Muscle layer of duodenum (tissue), 2 donors: ENCODE data around the gene LSM3.

Source experiments
- H3K27ac ChIP-seq: one replicate; pipeline ENCODE4 v1.7.0; 2013; ENCODE audit warnings: mild to moderate bottlenecking, low read length
- H3K27me3 ChIP-seq: one replicate; pipeline ENCODE4 v1.7.0; 2013; ENCODE audit warnings: low read depth, mild to moderate bottlenecking, control low read depth, low read length
- H3K36me3 ChIP-seq, 2 donors: one replicate each; pipeline ENCODE4 v1.7.0; 2013; ENCODE audit warnings: low read length in 2 of 2, control low read depth in 1 of 2, mild to moderate bottlenecking in 1 of 2; ENCODE audit not compliant: insufficient read depth in 2 of 2, control insufficient read depth in 1 of 2
- H3K4me1 ChIP-seq, 2 donors: one replicate each; pipeline ENCODE4 v1.7.0; 2013; ENCODE audit warnings: low read length in 2 of 2, mild to moderate bottlenecking in 2 of 2, control low read depth in 1 of 2, moderate library complexity in 1 of 2; ENCODE audit not compliant: insufficient read depth in 2 of 2, control insufficient read depth in 1 of 2
- H3K4me3 ChIP-seq, 2 donors: one replicate each; pipeline ENCODE4 v1.7.0; 2013; ENCODE audit warnings: low read length in 2 of 2, low read depth in 1 of 2, mild to moderate bottlenecking in 1 of 2
- H3K9me3 ChIP-seq, 2 donors: one replicate each; pipeline ENCODE4 v1.7.0; 2013; ENCODE audit warnings: low read length in 2 of 2, control low read depth in 1 of 2, mild to moderate bottlenecking in 1 of 2; ENCODE audit not compliant: control insufficient read depth in 1 of 2
- donor health status: healthy.

The LSM3 gene

DNA sequence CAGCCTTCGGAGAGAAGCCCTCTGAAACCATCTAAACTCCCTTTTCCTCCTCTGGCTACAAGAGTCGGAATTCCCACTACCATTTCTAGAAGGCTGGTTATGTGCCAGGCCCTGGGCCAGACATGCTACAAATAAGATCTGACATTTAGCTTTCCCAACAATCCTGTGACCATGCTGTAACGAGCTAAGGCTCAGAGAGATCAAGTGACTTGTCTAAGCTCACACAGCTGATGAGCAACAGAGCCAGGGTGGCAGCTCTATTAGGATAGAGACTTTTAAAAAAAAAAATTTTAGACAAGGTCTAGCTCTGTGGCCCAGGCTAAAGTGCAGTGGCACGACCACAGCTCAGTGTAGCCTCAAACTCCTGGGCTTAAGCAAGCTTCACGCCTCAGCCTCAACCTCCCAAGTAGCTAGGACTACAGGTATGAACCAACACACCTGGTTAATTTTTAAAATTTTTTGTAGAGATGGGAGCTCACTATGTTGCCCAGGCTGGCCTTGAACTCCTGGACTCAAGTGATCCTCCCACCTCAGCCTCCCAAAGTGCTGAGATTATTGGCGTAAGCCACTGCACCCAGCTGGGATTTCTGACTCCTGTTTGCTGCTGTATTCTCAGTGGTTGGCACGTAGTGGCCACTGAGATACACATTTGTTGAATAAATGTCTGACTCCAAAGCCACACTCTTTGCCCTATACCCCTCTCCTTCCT is 34.6 kb downstream of the LSM3 start:
- H3K27me3 ChIP-seq: no peaks in the 10 kb centered on the region
- H3K9me3 ChIP-seq: no peaks in the 10 kb centered on the region
- H3K36me3 ChIP-seq: no peaks in the 10 kb centered on the region
- H3K4me1 ChIP-seq: peaks cover 0 to 7% of the 10 kb centered on the region in 2 donors
- no peak overlapping the region for H3K27ac ChIP-seq
- no peak overlapping the region for H3K4me3 ChIP-seq

DNA sequence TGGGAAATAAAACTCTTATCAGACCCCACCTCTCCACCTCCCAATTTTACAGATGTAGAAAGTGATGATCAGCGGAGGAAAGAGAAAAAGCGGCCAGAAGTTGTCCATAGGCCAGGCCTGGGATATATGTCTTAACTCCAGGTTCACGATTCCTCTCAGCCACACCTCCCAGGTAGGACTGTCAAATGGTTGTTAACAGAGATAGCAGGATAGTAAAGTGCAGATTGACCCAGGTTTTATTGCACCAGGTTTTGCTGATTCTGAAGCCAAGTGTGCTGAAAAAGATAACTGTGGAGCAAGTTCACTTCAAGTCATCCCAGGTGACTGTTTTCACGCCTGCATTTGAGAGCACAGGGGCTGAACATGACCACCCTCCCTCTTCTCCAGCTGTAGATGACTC is 36.1 kb downstream of the LSM3 start:
- Histone ChIP-seq H3K4me3 (no peak overlapping the region), H3K9me3 (no peaks in the 10 kb centered on the region), H3K27me3 (no peaks in the 10 kb centered on the region), H3K36me3 (no peaks in the 10 kb centered on the region), H3K27ac (no peak overlapping the region), H3K4me1 (peaks cover 0 to 7% of the 10 kb centered on the region in 2 donors)

DNA sequence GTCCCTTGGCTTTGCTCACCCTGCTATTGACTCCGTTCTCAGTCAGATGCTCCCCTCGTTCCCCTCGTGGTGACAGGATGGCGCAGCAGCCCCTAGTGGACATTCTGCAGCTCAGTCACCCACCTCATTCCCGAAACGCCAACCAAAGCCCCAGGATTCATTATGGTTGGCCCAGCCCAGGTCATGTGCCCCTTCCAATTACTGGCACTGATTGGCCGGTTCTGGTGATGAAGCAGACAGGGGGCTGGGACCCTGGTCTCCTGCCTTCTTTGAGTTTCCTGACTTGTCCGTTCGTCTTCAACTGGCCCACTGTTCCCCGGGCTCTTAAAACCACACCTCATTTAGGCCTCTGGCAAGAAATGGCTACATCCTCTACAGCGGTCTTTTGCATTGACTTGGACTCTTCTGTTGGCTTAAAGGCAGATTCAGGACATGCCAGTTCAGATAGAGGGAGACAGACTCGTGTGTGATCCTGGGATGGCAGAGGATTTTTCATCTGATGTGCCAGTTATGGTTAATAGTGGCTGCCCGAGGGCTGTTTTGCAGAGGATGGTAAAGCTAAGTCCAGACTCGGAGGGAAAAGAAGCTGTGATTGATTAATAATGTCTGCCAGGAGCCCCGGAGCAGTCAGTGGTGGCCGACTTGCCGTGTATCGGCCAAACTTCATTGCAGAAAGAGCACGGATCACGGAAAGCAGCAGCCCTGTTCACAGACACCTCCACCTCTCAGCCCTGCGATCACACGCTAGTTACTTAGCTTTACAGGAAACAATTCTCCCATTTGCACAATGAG is 37.8 kb downstream of the LSM3 start:
- peaks cover 0 to 3% of the 10 kb centered on the region in 2 donors for H3K4me1 ChIP-seq
- H3K27me3 ChIP-seq: no peaks in the 10 kb centered on the region
- peak overlapping the region; percentile 63 for H3K27ac ChIP-seq
- H3K4me3 ChIP-seq: peak overlapping the region; percentile 30 to 72
- H3K36me3 ChIP-seq: no peaks in the 10 kb centered on the region
- H3K9me3 ChIP-seq: peaks cover 0 to 7% of the 10 kb centered on the region in 2 donors

DNA sequence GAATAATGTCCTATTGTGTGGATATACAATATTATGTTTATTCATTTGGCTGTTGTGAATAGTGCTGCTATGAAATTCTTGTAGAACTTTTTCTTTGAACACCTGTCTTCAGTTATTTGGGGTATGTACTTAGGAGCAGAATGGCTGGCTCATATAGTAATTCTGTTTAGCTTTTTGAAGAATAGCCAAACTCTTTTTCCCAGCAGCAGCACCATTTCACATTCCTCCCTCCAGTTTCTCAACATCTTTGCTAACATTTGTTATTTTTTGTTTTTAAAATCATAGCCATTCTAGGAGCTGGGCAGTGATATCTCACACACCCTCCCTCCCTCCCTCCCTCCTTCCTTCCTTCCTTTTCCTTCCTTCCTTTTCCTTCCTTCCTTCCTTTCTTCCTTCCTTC is 39.7 kb downstream of the LSM3 start:
- Histone ChIP-seq H3K9me3 (peaks cover 0 to 13% of the 10 kb centered on the region in 2 donors), H3K27me3 (no peaks in the 10 kb centered on the region), H3K4me1 (peaks cover 0 to 3% of the 10 kb centered on the region in 2 donors), H3K4me3 (no peak overlapping the region), H3K27ac (no peak overlapping the region), H3K36me3 (no peaks in the 10 kb centered on the region)

DNA sequence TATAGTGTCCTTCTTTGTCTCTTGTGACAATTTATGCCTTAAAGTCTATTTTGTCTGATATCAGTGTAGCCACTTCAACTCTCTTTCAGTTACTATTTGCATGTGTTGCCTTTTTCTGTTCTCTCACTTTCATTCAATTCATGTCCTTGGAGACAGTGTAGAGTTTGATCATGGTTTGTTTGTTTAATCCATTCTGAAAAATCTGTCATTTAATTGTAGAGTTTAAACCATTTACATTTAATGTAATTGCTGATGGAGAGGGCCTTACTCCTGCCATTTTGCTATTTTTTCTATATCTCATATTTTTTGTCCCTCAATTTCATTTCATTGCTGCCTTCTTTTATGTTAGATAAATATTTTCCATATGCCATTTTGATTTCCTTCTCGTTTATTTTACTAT is 42.3 kb downstream of the LSM3 start:
- Histone ChIP-seq H3K9me3 (peaks cover 0 to 13% of the 10 kb centered on the region in 2 donors), H3K36me3 (no peaks in the 10 kb centered on the region), H3K27me3 (no peaks in the 10 kb centered on the region), H3K4me3 (no peak overlapping the region), H3K27ac (no peak overlapping the region), H3K4me1 (peaks cover 0 to 3% of the 10 kb centered on the region in 2 donors)

DNA sequence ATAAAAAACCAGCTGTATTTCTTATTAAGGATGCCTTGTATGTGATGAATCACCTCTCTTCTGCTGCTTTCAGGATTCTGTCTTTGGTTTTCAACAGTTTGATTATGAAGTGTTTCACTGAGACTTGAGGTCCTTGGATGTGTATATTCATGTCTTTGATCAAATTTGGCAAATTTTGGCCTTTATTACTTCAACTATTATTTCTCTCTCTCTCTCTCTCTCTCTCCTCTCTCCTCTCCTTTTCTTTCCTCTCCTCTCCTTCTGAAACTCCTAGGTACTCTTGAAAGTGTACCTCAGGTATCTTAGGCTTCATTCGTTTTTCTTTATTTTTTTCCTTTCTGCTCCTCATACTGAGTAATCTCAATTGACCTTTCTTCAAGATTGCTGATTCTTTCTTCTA is 43.3 kb downstream of the LSM3 start:
- Histone ChIP-seq H3K36me3 (no peaks in the 10 kb centered on the region), H3K27ac (no peak overlapping the region), H3K4me1 (no peaks in the 10 kb centered on the region), H3K4me3 (no peak overlapping the region), H3K9me3 (peaks cover 0 to 13% of the 10 kb centered on the region in 2 donors), H3K27me3 (no peaks in the 10 kb centered on the region)

DNA sequence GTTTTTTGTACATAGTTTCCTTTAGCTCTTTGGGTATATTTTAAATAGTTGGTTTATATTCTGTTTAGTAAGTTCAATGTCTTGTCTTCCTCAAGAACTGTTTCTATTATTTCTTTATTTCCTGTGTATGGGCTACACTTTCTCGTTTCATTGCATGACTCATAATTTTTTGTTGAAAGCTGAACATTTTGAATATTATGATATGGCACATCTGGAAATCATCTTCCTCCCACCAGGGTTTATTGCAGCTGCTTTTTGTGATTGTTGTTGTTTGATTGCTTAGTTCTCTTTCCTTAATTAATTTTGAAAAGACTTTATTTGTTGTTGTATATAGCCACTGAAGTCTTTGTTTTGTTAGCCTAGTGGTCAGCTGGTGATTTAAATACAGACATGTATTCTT is 43.8 kb downstream of the LSM3 start:
- H3K27me3 ChIP-seq: no peaks in the 10 kb centered on the region
- H3K27ac ChIP-seq: no peak overlapping the region

DNA sequence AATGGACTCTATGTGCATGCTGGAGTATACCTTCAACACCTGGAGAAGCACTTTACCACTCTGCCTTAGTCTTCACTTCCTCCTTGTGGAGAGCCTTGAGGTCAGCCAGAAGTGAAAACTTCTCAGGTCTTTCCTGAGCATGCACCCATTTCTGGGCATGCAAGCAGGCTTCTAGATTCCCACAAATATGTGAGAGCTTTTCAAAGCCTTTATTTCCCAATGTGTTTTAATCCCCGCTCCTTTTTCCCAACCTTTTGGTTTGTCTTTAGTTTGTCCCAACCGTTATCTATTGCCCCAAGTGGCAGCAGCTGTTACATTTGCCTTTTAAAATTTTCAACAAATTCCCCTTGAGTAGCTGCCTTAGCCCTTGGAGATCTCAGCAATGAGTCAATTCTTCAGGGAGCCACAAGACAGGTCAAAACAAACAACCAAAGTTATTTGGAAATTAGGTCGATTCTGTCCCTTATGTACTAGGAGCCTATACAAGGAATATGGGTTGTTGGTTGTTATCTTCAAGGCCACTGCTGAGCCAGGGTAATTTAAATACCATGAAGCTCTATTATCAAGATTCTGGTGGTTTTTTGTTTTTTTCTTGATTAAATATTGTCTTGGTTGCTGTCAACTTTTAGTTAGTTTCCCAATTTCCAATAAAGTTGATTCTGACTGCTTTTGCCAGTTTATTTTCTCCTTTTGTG is 44.4 kb downstream of the LSM3 start:
- no peak overlapping the region for H3K4me3 ChIP-seq
- no peaks in the 10 kb centered on the region for H3K27me3 ChIP-seq
- no peak overlapping the region for H3K27ac ChIP-seq
- peaks cover 0 to 13% of the 10 kb centered on the region in 2 donors for H3K9me3 ChIP-seq
- H3K36me3 ChIP-seq: no peaks in the 10 kb centered on the region
- H3K4me1 ChIP-seq: no peaks in the 10 kb centered on the region

More for the DNA sequence above, 43.8 kb downstream of the LSM3 start:
- H3K4me3 ChIP-seq: no peak overlapping the region
- H3K36me3 ChIP-seq: no peaks in the 10 kb centered on the region
- H3K9me3 ChIP-seq: peaks cover 0 to 13% of the 10 kb centered on the region in 2 donors
- no peaks in the 10 kb centered on the region for H3K4me1 ChIP-seq

DNA sequence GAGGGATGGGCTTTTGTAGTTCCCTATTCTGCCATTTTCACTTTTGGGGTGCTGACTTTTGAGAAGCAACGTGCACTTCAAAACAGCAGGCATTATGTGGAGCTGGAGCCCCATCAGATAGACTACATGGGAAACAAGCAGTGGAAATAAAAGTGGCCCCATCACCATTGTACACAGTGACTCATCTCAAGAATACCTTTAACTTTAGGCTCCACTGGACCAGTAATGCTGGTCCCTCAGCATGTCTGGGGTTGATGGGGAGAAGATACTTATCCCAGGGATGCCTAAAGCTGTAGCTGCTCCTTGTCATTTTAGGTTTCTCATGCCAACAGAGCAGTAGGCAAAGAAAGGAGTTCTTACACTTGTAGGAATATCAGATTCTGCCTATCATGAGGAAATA is 45.0 kb downstream of the LSM3 start:
- no peaks in the 10 kb centered on the region for H3K4me1 ChIP-seq
- no peaks in the 10 kb centered on the region for H3K36me3 ChIP-seq
- peaks cover 0 to 13% of the 10 kb centered on the region in 2 donors for H3K9me3 ChIP-seq
- no peaks in the 10 kb centered on the region for H3K27me3 ChIP-seq
- H3K4me3 ChIP-seq: no peak overlapping the region
- no peak overlapping the region for H3K27ac ChIP-seq

DNA sequence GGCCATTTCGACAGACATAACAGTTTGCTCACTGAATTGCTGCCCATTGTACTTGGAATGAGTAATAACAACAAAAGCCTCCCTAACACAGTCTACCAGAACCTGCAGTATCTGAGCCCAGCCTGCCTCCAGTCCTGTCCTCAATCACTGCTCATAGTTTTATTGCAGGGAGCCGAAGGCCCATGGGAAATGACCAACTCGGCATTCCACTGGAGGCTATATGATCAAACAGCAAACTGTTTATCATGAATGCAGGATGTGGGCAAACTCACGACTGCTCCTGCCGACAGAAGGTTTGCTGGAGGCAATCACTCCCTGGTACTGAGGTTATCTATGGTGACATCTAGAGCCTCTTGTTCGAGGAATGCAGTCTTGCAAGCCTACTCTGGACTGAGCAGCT is 46.3 kb downstream of the LSM3 start:
- Histone ChIP-seq H3K4me1 (no peaks in the 10 kb centered on the region), H3K27me3 (no peaks in the 10 kb centered on the region), H3K36me3 (no peaks in the 10 kb centered on the region), H3K4me3 (no peak overlapping the region), H3K27ac (no peak overlapping the region), H3K9me3 (peaks cover 0 to 13% of the 10 kb centered on the region in 2 donors)

DNA sequence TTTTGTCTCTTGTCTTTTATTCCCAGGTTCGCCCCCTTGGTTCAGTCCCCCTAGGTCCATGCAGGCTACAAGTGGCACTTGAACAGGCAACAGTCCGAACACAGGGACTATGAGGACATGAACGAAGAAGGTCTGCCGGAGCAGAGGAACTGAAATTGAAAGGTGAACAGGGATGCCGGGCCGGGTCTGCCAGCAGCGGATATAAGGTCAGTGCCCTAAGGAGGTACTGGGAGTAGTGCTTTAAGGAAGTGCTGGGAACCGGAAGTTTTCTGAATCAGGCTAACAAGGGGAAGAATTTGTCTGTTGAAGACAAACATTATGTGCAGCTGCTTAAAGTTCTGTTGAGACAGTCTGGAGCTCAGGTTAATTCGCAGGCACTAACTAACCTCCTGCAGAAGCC is 46.8 kb downstream of the LSM3 start:
- no peak overlapping the region for H3K27ac ChIP-seq
- H3K36me3 ChIP-seq: no peaks in the 10 kb centered on the region
- no peaks in the 10 kb centered on the region for H3K27me3 ChIP-seq
- H3K4me1 ChIP-seq: no peaks in the 10 kb centered on the region
- H3K9me3 ChIP-seq: peaks cover 0 to 13% of the 10 kb centered on the region in 2 donors
- H3K4me3 ChIP-seq: no peak overlapping the region
